HL-60 (cell line): ENCODE measurements around the gene CAPZA3.

Experiments used
- DNase-seq, 2 experiments: peaks; one replicate each; pipeline ENCODE4 v3.0.0-alpha.2; 2010 to 2020; ENCODE audit warnings: low read depth in 1 of 2, low spot score in 1 of 2
- H3K27ac ChIP-seq: fragments of 250-450 bp; sonication (Bioruptor Pico); replicated peaks from 2 replicates; pipeline ENCODE4 v1.5.1; 2020; ENCODE audit warnings: mild to moderate bottlenecking, moderate library complexity
- H3K27me3 ChIP-seq: fragments of 250-450 bp; sonication (Bioruptor Pico); 2 replicates; pipeline ENCODE4 v1.5.1; 2021; ENCODE audit warnings: mild to moderate bottlenecking, moderate library complexity; ENCODE audit not compliant: insufficient read depth, poor library complexity, severe bottlenecking
- H3K4me3 ChIP-seq: replicated peaks from 2 replicates; pipeline ENCODE4 v1.5.1; 2011; ENCODE audit warnings: mild to moderate bottlenecking, control low read depth, low read length; ENCODE audit not compliant: insufficient read depth
- GABPA ChIP-seq: IDR thresholded peaks from 2 replicates; pipeline ENCODE4 v1.6.1; 2012; ENCODE audit warnings: low read depth
- POLR2AphosphoS5 ChIP-seq: IDR thresholded peaks from 2 replicates; pipeline ENCODE4 v1.6.1; 2012; ENCODE audit warnings: low read depth
- SPI1 ChIP-seq: IDR thresholded peaks from 2 replicates; pipeline ENCODE4 v1.6.1; 2012; ENCODE audit warnings: low read depth, mild to moderate bottlenecking, borderline replicate concordance
- TF ChIP-seq, protein P1 (sequence below): IDR thresholded peaks from 2 replicates; pipeline ENCODE4 v1.6.1; 2012; ENCODE audit warnings: low read depth; ENCODE audit not compliant: insufficient replicate concordance
- TF ChIP-seq, protein P2 (sequence below): IDR thresholded peaks from one replicate; pipeline ENCODE4 v1.5.1; 2011; ENCODE audit warnings: low read length, control low read depth, inconsistent platforms; ENCODE audit not compliant: insufficient read depth

Gene CAPZA3

DNA sequence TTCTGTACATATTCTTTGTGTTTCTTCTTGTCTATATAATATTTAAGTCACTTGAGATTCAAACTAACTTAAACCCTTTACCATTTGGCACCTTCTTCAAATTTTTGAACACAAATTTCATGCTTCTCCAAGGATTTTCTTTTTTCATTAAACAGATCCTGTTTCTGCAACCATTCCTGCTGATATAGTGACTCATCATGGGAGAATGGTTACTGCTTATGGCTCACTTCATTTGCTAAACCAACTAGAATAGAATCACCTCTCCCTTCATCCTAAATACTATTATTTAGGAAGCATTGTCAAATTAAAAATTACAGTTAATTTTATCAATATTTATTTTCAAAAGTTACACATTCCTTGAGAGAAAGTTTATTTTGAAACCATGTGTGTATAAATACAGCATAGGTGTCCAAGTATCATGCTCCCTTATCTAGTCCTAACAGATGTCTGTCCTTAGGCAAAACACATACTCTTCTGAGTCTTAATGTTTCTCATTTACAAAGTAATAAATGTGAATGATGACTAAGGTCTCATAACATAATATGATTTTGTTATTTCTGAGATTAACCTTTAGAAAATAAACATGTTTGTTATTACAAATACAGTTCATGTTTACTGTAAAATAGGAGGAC is 40.8 kb upstream of the CAPZA3 start:
- Histone ChIP-seq H3K27me3 (no peaks in the 10 kb centered on the region), H3K4me3 (no peak overlapping the region), H3K27ac (no peak overlapping the region)
- TF ChIP-seq POLR2AphosphoS5 (no peak), GABPA (no peak), SPI1 (no peak)
- TF ChIP-seq, protein P1, sequence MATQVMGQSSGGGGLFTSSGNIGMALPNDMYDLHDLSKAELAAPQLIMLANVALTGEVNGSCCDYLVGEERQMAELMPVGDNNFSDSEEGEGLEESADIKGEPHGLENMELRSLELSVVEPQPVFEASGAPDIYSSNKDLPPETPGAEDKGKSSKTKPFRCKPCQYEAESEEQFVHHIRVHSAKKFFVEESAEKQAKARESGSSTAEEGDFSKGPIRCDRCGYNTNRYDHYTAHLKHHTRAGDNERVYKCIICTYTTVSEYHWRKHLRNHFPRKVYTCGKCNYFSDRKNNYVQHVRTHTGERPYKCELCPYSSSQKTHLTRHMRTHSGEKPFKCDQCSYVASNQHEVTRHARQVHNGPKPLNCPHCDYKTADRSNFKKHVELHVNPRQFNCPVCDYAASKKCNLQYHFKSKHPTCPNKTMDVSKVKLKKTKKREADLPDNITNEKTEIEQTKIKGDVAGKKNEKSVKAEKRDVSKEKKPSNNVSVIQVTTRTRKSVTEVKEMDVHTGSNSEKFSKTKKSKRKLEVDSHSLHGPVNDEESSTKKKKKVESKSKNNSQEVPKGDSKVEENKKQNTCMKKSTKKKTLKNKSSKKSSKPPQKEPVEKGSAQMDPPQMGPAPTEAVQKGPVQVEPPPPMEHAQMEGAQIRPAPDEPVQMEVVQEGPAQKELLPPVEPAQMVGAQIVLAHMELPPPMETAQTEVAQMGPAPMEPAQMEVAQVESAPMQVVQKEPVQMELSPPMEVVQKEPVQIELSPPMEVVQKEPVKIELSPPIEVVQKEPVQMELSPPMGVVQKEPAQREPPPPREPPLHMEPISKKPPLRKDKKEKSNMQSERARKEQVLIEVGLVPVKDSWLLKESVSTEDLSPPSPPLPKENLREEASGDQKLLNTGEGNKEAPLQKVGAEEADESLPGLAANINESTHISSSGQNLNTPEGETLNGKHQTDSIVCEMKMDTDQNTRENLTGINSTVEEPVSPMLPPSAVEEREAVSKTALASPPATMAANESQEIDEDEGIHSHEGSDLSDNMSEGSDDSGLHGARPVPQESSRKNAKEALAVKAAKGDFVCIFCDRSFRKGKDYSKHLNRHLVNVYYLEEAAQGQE: no peak
- TF ChIP-seq, protein P2, sequence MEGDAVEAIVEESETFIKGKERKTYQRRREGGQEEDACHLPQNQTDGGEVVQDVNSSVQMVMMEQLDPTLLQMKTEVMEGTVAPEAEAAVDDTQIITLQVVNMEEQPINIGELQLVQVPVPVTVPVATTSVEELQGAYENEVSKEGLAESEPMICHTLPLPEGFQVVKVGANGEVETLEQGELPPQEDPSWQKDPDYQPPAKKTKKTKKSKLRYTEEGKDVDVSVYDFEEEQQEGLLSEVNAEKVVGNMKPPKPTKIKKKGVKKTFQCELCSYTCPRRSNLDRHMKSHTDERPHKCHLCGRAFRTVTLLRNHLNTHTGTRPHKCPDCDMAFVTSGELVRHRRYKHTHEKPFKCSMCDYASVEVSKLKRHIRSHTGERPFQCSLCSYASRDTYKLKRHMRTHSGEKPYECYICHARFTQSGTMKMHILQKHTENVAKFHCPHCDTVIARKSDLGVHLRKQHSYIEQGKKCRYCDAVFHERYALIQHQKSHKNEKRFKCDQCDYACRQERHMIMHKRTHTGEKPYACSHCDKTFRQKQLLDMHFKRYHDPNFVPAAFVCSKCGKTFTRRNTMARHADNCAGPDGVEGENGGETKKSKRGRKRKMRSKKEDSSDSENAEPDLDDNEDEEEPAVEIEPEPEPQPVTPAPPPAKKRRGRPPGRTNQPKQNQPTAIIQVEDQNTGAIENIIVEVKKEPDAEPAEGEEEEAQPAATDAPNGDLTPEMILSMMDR: no peak
- DNase-seq: no peak

DNA sequence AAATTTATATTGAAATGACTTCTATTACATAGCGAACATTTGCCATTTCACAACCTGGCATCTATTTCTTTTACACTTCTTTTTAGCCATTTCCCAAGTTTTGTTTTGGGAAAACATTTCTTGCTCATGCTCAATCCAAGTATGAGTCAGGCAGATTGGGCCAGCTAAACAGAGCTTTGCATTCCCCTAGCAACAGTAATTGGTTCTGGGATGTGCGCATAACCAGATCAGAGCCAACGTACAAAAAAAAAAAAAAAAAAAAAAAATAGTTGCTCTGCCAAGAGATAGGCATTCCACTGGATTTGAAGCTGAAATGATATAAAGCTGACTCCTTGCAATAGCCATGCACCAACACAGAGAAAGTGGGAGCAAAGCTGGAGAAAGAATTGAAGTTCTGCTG is 37.6 kb upstream of the CAPZA3 start:
- Histone ChIP-seq H3K4me3 (no peak overlapping the region), H3K27ac (no peak overlapping the region)

DNA sequence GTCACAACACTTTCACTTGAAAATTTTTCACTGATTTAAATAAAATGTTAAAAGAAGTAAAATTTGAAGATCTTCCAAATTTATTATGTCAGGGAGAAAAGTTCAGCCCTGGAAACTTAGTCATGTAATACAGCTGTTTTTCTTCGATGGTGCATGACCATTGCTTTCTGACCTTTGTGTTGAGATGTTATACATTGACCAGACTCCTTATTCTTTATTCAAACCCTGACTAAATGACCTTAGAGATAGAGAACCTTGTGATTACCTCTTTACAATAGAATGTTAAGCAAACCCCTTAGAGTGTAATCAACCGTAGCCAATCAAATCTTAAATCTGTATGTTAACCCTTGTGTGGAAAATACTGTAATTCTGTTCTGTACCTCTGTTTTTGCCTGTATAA is 34.6 kb upstream of the CAPZA3 start:
- H3K27ac ChIP-seq: no peak overlapping the region
- no peak for DNase-seq

More for the DNA sequence above, 37.6 kb upstream of the CAPZA3 start:
- H3K27me3 ChIP-seq: no peaks in the 10 kb centered on the region
- no peak for TF ChIP-seq GABPA
- no peak for DNase-seq

DNA sequence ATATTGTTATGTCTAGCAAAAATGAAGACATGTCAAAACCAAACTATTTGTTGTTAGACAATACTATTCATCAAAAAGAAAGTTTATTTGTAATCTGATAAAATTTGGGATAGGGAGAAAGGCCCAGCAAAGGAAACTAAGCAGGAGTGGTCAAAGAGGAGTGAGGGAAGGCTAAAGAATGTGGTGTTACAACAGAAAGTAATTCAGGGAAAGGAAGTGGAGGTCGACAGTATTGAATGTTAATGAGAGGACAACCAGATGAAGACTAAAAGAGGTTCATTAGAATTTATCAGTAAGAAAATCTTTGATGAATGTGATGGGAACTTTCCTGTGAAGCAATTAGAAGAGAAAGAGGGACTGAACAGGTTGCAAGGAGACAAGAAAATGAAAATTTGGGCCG is 34.0 kb upstream of the CAPZA3 start:
- Histone ChIP-seq H3K4me3 (no peak overlapping the region), H3K27ac (no peak overlapping the region), H3K27me3 (no peaks in the 10 kb centered on the region)
- DNase-seq: no peak
- TF ChIP-seq SPI1: no peak
- TF ChIP-seq, protein P1: no peak
- TF ChIP-seq, protein P2: no peak
- TF ChIP-seq POLR2AphosphoS5: no peak

More for the DNA sequence above, 34.6 kb upstream of the CAPZA3 start:
- Histone ChIP-seq H3K4me3 (no peak overlapping the region), H3K27me3 (no peaks in the 10 kb centered on the region)
- TF ChIP-seq, protein P2: no peak
- no peak for TF ChIP-seq SPI1
- TF ChIP-seq, protein P1: no peak
